ENCODE results near the gene PCDHGA6. TPM values are rescaled to one million over a fixed set of nuclear protein-coding genes. Genes with fewer than 3 reads are reported as not detected.
"Not testable (repeated sequence)": the region's sequence is repeated elsewhere in the genome, so short reads cannot be mapped to it uniquely, and the experiment has no call there.

The PCDHGA6 gene
- total RNA-seq, 1 donor from 2014 or later: 3.1 TPM

- no peak for DNase-seq (ENCODE audit: low spot score)
Measured at GRCh38 chr5:141392429-141393198, 18.9 kb downstream of the PCDHGA6 start, which contains the start of gene PCDHGA8. Gene PCDHGA8 (plus strand): TSS chr5:141392633. CDS start chr5:141392814, 181 bp downstream.

DNA sequence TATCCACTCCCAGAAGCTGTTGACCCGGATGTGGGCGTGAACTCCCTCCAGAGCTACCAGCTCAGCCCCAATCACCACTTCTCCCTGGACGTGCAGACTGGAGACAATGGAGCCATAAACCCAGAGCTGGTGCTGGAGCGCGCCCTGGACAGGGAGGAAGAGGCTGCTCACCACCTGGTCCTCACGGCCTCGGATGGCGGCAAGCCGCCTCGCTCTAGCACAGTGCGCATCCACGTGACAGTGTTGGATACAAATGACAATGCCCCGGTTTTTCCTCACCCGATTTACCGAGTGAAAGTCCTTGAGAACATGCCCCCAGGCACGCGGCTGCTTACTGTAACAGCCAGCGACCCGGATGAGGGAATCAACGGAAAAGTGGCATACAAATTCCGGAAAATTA, 19.6 kb downstream of the PCDHGA6 start:
- no peak for DNase-seq (ENCODE audit: low spot score)

DNA sequence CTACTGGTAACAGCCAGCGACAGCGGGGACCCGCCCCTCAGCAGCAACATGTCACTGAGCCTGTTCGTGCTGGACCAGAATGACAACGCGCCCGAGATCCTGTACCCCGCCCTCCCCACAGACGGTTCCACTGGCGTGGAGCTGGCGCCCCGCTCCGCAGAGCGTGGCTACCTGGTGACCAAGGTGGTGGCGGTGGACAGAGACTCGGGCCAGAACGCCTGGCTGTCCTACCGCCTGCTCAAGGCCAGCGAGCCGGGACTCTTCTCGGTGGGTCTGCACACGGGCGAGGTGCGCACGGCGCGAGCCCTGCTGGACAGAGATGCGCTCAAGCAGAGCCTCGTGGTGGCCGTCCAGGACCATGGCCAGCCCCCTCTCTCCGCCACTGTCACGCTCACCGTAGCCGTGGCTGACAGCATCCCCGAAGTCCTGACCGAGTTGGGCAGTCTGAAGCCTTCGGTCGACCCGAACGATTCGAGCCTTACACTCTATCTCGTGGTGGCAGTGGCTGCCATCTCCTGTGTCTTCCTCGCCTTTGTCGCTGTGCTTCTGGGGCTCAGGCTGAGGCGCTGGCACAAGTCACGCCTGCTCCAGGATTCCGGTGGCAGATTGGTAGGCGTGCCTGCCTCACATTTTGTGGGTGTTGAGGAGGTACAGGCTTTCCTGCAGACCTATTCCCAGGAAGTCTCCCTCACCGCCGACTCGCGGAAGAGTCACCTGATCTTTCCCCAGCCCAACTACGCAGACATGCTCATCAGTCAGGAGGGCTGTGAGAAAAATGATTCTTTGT, 20.9 kb downstream of the PCDHGA6 start:
- not testable (repeated sequence) for DNase-seq (ENCODE audit: low spot score)

GRCh38 chr5:141397756-141398551, 24.3 kb downstream of the PCDHGA6 start, which contains the start of gene PCDHGB5:
Gene PCDHGB5 (plus strand): TSS chr5:141397947. CDS start chr5:141398128, 181 bp downstream.
- not testable (repeated sequence) for DNase-seq (ENCODE audit: low spot score)

DNA sequence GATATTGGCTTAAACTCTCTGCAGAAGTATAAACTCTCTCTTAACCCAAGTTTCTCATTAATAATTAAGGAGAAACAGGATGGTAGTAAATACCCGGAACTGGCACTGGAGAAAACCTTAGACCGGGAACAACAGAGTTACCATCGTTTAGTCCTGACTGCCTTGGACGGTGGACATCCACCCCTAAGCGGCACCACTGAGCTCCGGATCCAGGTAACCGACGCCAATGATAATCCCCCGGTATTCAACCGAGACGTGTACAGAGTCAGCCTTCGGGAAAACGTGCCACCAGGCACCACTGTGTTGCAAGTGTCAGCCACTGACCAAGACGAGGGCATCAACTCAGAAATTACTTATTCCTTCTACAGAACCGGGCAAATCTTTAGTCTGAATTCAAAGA, 24.9 kb downstream of the PCDHGA6 start:
- DNase-seq (ENCODE audit: low spot score): no peak

DNA sequence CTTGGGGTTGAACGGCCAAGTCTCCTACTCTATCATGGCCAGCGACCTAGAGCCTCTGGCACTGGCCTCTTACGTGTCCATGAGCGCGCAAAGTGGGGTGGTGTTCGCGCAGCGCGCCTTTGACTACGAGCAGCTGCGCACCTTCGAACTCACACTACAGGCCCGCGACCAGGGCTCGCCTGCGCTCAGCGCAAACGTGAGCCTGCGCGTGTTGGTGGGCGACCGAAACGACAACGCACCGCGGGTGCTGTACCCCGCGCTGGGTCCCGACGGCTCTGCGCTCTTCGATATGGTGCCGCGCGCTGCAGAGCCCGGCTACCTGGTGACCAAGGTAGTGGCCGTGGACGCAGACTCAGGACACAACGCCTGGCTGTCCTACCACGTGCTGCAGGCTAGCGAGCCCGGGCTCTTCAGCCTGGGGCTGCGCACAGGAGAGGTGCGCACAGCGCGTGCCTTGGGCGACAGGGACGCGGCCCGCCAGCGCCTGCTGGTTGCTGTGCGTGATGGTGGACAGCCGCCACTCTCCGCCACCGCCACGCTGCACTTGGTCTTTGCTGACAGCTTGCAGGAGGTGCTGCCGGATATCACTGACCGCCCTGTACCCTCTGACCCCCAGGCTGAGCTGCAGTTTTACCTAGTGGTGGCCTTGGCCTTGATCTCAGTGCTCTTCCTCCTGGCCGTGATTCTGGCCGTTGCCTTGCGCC, 26.0 kb downstream of the PCDHGA6 start:
- no peak for DNase-seq (ENCODE audit: low spot score)

GRCh38 chr5:141402553-141403243, 29.0 kb downstream of the PCDHGA6 start, which contains the start of gene PCDHGA9:
Gene PCDHGA9 (plus strand): TSS chr5:141402778. CDS start chr5:141402953, 175 bp downstream.
- no peak for DNase-seq (ENCODE audit: low spot score)

DNA sequence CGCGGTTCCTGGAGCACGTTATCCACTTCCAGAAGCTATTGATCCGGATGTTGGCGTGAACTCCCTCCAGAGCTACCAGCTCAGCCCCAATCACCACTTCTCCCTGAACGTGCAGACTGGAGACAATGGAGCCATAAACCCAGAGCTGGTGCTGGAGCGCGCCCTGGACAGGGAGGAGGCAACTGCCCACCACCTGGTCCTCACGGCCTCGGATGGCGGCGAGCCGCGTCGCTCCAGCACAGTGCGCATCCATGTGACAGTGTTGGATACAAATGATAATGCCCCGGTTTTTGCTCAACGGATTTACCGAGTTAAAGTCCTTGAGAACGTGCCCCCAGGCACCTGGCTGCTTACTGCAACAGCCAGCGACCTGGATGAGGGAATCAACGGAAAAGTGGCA, 29.7 kb downstream of the PCDHGA6 start:
- no peak for DNase-seq (ENCODE audit: low spot score)

DNA sequence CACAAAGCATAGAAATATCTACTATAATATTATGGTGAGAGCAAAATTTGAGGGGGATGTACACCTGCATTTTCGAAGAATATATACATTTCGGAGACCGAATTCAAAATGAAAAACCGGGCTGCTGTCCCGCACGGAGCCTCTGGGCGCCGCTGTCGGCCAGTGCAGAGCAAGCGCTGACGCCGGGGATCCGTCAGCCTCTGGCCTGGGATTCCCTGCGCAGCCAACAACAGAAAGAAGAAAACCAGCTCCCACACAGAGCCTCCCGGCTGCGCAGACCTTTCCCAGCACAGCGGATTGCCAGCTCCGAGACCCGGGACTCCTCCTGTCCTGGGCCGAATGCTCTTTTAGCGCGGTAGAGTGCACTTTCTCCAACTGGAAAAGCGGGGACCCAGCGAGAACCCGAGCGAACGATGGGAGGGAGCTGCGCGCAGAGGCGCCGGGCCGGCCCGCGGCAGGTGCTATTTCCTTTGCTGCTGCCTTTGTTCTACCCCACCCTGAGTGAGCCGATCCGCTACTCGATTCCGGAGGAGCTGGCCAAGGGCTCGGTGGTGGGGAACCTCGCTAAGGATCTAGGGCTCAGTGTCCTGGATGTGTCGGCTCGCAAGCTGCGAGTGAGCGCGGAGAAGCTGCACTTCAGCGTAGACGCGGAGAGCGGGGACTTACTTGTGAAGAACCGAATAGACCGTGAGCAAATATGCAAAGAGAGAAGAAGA, 34.3 kb downstream of the PCDHGA6 start, which contains the start of gene PCDHGB6:
Gene PCDHGB6 (plus strand): TSS at position 232 of the 716 bp plus-strand sequence. CDS start 182 bp downstream, at position 414.
- peak; percentile 79 for DNase-seq (ENCODE audit: low spot score)

DNA sequence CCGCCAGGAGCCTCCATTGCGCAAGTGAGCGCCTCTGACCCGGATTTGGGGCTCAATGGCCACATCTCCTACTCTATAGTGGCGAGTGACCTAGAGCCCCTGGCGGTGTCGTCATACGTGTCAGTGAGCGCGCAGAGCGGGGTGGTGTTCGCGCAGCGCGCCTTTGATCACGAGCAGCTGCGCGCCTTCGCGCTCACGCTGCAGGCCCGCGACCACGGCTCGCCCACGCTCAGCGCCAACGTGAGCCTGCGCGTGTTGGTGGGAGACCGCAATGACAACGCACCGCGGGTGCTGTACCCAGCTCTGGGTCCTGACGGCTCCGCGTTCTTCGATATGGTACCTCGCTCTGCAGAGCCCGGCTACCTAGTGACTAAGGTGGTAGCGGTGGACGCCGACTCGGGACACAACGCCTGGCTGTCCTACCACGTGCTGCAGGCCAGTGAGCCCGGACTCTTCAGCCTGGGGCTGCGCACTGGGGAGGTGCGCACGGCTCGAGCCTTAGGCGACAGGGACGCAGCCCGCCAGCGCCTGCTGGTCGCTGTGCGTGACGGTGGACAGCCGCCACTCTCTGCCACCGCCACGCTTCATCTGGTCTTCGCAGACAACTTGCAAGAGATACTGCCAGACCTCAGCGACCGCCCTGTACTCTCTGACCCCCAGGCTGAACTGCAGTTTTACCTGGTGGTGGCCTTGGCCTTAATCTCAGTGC, 36.1 kb downstream of the PCDHGA6 start:
- DNase-seq (ENCODE audit: low spot score): peak; percentile 72

DNA sequence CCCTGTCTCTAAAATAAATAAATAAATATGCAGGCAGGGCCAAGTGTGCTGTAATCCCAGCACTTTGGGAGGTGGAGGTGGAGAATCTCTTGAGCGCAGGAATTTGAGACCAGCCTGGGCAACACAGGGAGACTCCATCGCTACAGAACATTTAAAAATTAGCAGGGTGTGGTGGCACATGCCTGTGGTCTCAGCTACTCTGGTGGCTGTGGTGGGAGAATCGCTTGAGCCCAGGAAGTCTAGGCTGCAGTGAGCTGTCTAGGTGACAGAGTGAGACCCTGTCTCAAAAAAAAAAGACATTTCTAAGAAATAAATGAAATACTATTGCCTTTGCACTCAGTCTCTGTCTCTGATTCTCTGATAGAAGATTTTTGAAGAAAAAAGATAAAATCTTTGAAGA, 37.9 kb downstream of the PCDHGA6 start:
- DNase-seq (ENCODE audit: low spot score): no peak

GRCh38 chr5:141412854-141413539, 39.3 kb downstream of the PCDHGA6 start, which contains the start of gene PCDHGA10:
Gene PCDHGA10 (plus strand): TSS chr5:141412987. CDS start chr5:141413176, 189 bp downstream.
- DNase-seq (ENCODE audit: low spot score): no peak

- peak; percentile 87 for DNase-seq (ENCODE audit: low spot score)
Measured at GRCh38 chr5:141413540-141414069, 39.9 kb downstream of the PCDHGA6 start.

GRCh38 chr5:141414548-141415274, 41.0 kb downstream of the PCDHGA6 start:
- peak; percentile 60 for DNase-seq (ENCODE audit: low spot score)

GRCh38 chr5:141415275-141415618, 41.6 kb downstream of the PCDHGA6 start:
- DNase-seq (ENCODE audit: low spot score): not testable (repeated sequence)

DNA sequence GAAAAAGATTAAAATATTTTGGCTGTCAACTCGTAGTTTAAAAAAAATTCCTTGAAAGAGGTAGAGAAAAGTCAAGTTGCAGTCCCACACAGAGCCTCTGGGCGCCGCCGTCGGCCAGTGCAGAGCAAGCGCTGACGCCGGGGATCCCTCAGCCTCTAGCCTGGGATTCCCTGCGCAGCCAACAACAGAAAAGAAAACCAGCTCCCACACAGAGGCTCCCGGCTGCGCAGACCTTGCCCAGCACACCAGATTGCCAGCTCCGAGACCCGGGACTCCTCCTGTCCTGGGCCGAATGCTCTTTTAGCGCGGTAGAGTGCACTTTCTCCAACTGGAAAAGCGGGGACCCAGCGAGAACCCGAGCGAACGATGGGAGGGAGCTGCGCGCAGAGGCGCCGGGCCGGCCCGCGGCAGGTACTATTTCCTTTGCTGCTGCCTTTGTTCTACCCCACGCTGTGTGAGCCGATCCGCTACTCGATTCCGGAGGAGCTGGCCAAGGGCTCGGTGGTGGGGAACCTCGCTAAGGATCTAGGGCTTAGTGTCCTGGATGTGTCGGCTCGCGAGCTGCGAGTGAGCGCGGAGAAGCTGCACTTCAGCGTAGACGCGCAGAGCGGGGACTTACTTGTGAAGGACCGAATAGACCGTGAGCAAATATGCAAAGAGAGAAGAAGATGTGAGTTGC, 43.9 kb downstream of the PCDHGA6 start, which contains the start of gene PCDHGB7:
Gene PCDHGB7 (plus strand): TSS at position 184 of the 679 bp plus-strand sequence. CDS start 183 bp downstream, at position 367.
- peak; percentile 87 for DNase-seq (ENCODE audit: low spot score)

Data from mesenteric fat pad (tissue), 1 donor.